ENCODE data around the gene KCNIP3. TPM values are rescaled to one million over a fixed set of nuclear protein-coding genes. Genes with fewer than 3 reads are reported as not detected.

KCNIP3 gene
- total and polyA plus RNA-seq, 4 donors, result 0.26 to 1.1 (median 0.62) TPM

- Histone ChIP-seq H3K9ac (ENCODE audit: low read depth in 1 of 2, low read length in 2 of 2) (no peak overlapping the region), H3K27ac (ENCODE audit: low read depth in 1 of 2, low read length in 2 of 2) (no peak overlapping the region), H3K4me1 (ENCODE audit: control insufficient read depth in 4 of 4, insufficient read depth in 4 of 4, low read length in 3 of 4) (peaks cover 3 to 15% (median 11%) of the 10 kb centered on the region in 4 donors), H3K4me3 (ENCODE audit: low read depth in 1 of 3, low read length in 3 of 3) (no peak overlapping the region), H3K36me3 (ENCODE audit: control insufficient read depth in 4 of 4, insufficient read depth in 3 of 4, low read depth in 1 of 4, low read length in 3 of 4) (no peaks in the 10 kb centered on the region), H3K27me3 (ENCODE audit: control insufficient read depth in 4 of 4, insufficient read depth in 4 of 4, low read length in 3 of 4) (no peaks in the 10 kb centered on the region), H3K9me3 (ENCODE audit: control insufficient read depth in 4 of 4, low read length in 3 of 4) (no peaks in the 10 kb centered on the region)
- no peak for DNase-seq (ENCODE audit: low spot score)
- 79% methylated on average over 22 of the region's 22 CpGs for WGBS
- TF ChIP-seq JUND (IDR thresholded peaks at IDR 0.05), result no peak
- no peak for TF ChIP-seq GABPA (IDR thresholded peaks at IDR 0.05 in 1 of 2, conservative IDR thresholded peaks at IDR 0.05 in 1 of 2)
- TF ChIP-seq EGR1 (IDR thresholded peaks at IDR 0.05; ENCODE audit: low read depth in 2 of 2), result no peak
- TF ChIP-seq YY1 (IDR thresholded peaks at IDR 0.05), result no peak
- TF ChIP-seq ATF3 (IDR thresholded peaks at IDR 0.05), result no peak
- no peak for TF ChIP-seq FOXA1 (IDR thresholded peaks at IDR 0.05)
- no peak for TF ChIP-seq NR2F2 (IDR thresholded peaks at IDR 0.05)
- no peak for TF ChIP-seq REST (IDR thresholded peaks at IDR 0.05)
- no peak for TF ChIP-seq RXRA (IDR thresholded peaks at IDR 0.05)
- TF ChIP-seq CTCF (IDR thresholded peaks at IDR 0.05; ENCODE audit: low read depth, low read length, missing input control), result no peak
- TF ChIP-seq ZBTB33 (IDR thresholded peaks at IDR 0.05), result no peak
- no peak for TF ChIP-seq MAX (IDR thresholded peaks at IDR 0.05)
- TF ChIP-seq FOXA2 (IDR thresholded peaks at IDR 0.05), result no peak
- no peak for TF ChIP-seq SP1 (IDR thresholded peaks at IDR 0.05)
- TF ChIP-seq HNF4A (conservative IDR thresholded peaks at IDR 0.05), result no peak
- no peak for TF ChIP-seq TAF1 (conservative IDR thresholded peaks at IDR 0.05)
- no peak for TF ChIP-seq HNF4G (IDR thresholded peaks at IDR 0.05)
Measured at GRCh38 chr2:95347681-95348608, 50.8 kb downstream of the KCNIP3 start.

Measured in liver (tissue), 9 donors.